GM19238 (cell line): ENCODE results near the gene ZC2HC1B.

Experiments used
- DNase-seq: peaks from one replicate; pipeline ENCODE4 v3.0.0; 2011; ENCODE audit warnings: low spot score; ENCODE audit not compliant: insufficient read length

Gene ZC2HC1B

GRCh38 chr6:143934331-143934730 lies 70.1 kb downstream of the ZC2HC1B start:
- no peak for DNase-seq

GRCh38 chr6:143934867-143935266 lies 70.6 kb downstream of the ZC2HC1B start:
- no peak for DNase-seq

GRCh38 chr6:143936347-143936746 lies 72.1 kb downstream of the ZC2HC1B start:
- no peak for DNase-seq

- DNase-seq: no peak
These were observed 72.7 kb downstream of the ZC2HC1B start for GRCh38 chr6:143936778-143937667.

GRCh38 chr6:143937668-143937970 lies 73.3 kb downstream of the ZC2HC1B start:
- DNase-seq: no peak

- no peak for DNase-seq
These were observed 75.1 kb downstream of the ZC2HC1B start for GRCh38 chr6:143939364-143939763.

- DNase-seq: peak; percentile 54
These were observed 75.8 kb downstream of the ZC2HC1B start for GRCh38 chr6:143940011-143940597.

- DNase-seq: peak; percentile 18
These were observed 77.8 kb downstream of the ZC2HC1B start for GRCh38 chr6:143941852-143942627.

GRCh38 chr6:143948208-143948607 lies 83.9 kb downstream of the ZC2HC1B start:
- no peak for DNase-seq

GRCh38 chr6:143949535-143949934 lies 85.3 kb downstream of the ZC2HC1B start:
- no peak for DNase-seq

- no peak for DNase-seq
These were observed 85.7 kb downstream of the ZC2HC1B start for GRCh38 chr6:143949962-143950361.

GRCh38 chr6:143950875-143951274 lies 86.6 kb downstream of the ZC2HC1B start:
- DNase-seq: no peak

GRCh38 chr6:143952060-143952778 lies 87.9 kb downstream of the ZC2HC1B start:
- no peak for DNase-seq

GRCh38 chr6:143952947-143953701 lies 88.8 kb downstream of the ZC2HC1B start:
- DNase-seq: no peak

GRCh38 chr6:143953922-143954321 lies 89.6 kb downstream of the ZC2HC1B start:
- DNase-seq: no peak

- DNase-seq: no peak
These were observed 91.7 kb downstream of the ZC2HC1B start for GRCh38 chr6:143955971-143956370.

- DNase-seq: no peak
These were observed 93.5 kb downstream of the ZC2HC1B start for GRCh38 chr6:143957679-143958274.

- no peak for DNase-seq
These were observed 94.6 kb downstream of the ZC2HC1B start for GRCh38 chr6:143958839-143959399.

- DNase-seq: no peak
These were observed 95.7 kb downstream of the ZC2HC1B start for GRCh38 chr6:143959927-143960326.

- DNase-seq: no peak
These were observed 96.8 kb downstream of the ZC2HC1B start for GRCh38 chr6:143961066-143961465.
